Fibroblast of upper back skin (primary cell): Measurements from ENCODE around the gene PTCH2.
"Not testable (repeated sequence)": the region's sequence is repeated elsewhere in the genome, so short reads cannot be mapped to it uniquely, and the experiment has no call there.

Source experiments
- DNase-seq: peaks from one replicate; pipeline ENCODE4 v3.0.0-alpha.2; 2013

Gene PTCH2

DNA sequence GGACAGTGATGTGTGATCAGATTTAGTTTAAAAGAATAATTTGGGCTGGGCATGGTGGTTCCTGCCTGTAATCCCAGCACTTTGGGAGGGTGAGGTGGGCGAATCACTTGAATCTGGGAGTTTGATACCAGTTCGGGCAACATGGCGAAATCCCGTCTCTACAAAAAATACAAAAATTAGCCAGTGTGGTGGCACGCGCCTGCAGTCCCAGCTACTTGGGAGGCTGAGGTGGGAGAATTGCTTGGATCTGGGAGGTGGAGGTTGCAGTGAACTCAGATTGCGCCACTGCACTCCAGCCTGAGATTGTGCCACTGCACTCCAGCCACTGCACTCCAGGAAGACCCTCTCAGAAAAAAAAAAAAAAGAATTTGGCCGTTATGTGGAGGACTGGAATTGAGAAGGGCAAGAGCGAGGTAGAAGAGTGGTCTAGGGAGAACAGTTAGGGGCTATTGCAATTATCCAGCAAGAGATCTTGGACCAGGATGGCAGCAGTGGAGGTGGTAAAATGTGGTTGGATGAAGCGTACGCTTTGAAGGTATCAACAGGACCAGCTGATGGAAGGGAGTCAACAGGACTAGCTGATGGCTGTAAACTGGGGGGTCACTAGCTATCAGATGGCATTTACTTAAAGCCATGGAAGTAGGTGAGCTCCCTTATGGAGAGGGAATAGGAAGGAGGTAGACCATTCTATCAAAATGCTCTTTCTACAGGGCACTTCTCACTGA is 25.1 kb downstream of the PTCH2 start:
- no peak for DNase-seq

DNA sequence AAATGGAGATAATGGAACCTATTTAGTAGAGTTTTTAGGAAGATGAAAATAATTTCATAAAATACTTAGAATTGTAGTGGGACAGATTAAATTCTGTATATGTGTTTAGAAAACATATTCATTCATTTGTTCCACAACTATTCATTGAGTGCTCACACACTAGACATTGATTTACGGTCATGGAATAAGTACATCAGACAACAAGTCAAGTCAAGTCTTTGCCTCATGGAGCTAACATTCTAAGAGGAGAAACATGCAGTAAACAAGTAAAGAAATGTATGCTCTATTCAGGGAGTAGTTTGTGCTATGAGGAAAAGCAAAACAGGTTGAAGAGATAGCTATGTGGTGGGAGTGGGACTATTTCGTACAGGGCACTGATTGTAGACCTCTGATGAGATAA is 25.7 kb downstream of the PTCH2 start:
- no peak for DNase-seq

DNA sequence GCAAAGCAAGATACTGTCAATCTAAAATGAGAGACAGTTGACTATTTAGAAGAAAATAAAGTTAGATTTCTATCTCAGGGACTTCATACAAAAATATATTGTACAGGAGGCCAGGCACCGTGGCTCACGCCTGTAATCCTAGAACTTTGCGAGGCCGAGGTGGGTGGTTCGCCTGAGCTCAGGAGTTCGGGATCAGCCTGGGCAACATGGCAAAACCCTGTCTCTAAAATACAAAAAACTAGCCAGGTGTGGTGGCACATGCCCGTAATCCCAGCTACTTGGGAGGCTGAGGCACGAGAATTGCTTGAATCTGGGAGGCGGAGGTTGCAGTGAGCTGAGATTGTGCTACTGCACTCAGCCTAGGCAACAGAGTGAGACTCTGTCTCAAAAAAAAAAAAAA is 27.1 kb downstream of the PTCH2 start:
- not testable (repeated sequence) for DNase-seq

DNA sequence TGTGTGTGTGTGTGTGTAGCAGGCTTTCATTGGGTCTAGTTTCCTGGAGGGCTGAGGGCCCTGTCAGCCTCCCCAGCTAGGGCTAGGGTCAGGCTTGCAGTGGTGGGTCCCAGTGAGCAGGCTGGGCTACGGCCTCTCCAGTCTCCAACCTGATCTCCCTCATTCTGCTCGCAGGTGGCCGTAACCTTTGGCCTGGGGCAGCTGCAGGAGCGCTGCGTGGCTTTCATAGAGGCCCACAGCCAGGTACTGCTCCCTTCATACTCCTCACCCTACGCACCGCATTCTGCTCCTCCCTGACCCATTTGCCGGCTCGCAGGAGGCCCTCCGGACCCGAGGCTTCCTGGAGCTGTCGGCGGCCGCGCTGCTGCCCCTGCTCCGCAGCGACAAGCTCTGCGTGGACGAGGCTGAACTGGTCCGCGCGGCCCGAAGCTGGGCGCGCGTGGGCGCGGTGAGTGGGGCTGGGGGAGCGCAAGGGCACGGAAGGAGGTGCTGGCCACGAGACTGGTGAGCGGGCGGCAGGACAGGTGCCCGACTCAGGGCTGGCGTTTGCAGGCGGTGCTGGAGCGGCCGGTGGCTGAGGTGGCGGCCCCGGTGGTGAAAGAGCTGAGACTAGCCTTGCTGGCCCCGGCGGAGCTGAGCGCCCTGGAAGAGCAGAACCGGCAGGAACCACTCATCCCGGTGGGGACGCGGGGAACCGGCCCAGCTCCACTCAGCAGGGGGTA is 30.1 kb downstream of the PTCH2 start:
- DNase-seq, result no peak

DNA sequence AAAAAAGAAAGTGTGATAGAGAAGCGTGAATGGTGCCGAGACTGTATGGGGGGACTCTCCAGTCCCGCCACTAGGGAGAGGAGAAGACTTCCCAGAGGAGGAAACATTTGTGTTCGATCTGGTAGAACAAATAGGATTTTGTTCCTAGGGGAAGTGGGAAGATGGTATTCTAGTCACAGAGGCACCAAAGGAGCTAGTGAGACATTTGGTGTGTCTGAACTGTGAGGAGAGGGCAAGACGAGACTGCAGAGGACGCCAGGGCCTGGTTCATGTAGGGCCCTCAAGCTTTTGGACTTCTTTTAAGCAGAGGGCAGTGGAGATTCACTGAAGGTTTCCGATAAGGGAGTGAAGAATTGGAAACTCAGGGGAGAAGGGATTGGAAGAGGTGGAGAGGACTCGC is 31.8 kb downstream of the PTCH2 start:
- DNase-seq, result no peak

DNA sequence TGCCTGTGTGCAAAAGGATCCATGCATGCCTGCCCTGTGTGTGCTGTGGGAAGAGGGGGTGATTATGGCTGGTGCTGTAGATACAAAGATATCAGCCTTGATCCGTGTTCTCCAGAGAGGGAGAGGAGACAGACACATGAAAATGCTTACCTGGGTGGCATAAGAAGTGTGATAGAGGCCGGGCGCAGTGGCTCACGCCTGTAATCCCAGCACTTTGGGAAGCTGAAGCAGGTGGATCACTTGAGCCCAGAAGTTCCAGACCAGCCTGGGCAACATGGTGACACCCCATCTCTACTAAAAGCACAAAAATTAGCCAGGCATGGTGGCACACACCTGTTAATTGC is 32.3 kb downstream of the PTCH2 start:
- not testable (repeated sequence) for DNase-seq

DNA sequence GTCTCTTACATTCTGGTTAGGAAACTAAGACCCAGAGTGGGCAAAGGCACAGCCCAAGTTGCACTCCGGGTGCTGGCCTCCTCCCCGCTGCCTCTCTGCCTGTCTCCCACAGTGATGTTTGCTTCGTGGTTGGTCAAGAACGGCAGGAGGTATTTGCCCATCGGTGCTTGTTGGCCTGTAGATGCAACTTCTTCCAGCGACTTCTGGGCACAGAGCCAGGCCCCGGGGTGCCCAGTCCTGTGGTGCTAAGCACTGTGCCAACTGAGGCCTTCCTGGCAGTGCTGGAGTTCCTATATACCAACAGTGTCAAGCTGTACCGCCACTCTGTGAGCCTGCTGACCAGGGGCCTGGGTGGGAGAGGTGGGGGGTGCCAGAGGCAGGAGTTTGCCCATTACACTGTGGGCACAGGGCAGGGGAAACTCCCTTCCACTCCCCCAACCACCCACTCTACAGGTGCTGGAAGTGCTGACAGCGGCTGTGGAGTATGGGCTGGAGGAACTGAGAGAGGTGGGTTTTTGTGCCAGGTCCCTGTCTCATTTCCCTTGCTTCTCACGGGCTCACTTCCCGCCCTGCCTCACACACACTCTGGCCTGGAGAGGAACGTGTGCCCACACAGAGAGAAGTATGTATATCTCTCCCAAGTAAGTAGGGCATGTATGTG is 32.8 kb downstream of the PTCH2 start:
- no peak for DNase-seq

DNA sequence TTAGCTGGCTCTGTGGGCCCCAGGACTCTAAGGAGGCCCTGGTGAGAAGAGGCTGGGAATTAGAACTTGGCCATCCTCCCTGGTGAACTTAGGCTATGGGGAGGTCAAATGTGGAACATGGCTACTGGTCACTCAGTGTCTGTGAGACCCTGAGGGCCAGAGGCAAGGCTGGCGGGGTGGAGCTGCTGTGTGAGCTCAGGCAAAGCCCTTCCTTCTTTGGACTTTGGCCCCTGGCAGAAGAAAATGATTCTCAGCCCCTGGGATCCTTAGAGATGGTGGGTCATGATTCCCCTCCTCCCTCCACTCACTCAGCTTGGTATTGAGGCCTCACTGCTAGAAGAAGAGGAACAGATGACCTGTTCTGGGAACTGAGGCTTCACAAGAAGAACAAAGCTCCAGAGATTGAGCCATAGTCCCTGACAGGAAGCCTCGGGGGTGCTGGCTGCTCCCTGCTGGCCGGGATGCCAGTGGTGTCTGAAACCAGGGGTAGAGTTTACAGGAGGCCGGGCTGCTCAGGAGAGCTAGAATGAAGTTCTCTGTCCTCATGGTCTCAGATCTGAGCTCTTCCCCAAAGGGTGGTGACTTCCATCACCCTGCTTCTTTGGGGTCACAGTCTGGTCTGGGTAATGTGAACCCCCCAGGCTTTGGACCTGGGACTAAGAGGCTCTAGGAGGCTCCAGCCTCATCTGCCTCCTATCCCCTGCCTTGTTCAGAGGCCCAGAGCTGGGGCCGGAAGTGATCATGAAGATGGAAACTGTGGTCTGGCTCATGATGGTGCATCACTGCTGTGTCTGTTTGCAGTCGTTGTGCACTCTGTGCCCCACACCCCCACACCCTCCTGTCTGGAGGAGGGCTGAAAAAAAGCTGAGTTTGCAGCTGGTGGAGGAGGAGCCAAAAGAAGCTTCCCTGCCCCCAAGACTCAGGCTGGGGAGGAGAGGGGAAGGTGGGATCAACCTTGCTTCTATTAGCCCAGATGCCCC is 33.8 kb downstream of the PTCH2 start:
- DNase-seq, result peak; percentile 84

DNA sequence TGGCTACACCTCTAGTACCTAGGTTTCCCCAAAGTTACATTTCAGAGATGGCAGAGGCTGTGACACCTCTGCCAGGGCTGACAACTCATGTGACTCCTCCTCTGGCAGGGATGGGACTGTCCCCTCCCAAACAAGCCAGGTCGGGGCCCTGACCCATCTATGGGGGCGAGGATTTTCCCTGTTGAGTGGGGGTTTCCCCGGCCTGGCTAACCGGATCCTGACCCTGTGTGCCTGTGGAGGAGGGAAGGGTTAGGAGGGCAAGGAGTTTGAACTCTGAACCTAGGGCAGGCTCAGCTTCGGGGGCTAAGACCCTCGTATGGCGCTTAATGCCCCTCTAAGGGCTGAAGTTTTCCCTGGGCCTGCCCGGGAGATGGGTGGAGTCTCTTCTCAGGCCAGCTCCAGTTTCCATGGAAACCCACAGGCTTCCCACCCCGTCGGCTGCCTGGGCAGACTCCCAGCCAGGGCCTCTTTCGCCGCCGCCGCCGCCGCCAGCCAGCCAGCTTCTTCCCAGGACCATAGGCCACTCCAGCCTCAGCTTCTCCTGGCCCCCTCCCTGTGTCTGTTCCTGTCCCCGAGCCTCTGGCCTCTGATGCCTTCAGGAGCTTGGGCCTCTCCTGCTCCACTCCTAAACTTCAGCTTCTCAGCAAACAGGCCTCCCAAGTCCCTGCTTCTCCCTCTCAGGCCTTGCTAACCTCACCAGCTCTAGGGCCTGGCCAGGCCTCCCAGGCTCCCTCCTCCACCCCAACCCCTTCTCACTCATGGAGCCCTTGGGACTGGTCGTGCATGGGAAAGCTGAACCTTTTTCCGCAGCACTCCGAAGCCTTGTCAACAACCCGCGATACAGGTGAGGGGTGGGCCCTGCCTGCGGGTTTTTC is 34.8 kb downstream of the PTCH2 start, which contains the start of gene BTBD19:
BTBD19 (plus strand) TSS at position 461 of the 875 bp plus-strand sequence; CDS start at position 759, 298 bp downstream.
- peak; percentile 91 for DNase-seq

DNA sequence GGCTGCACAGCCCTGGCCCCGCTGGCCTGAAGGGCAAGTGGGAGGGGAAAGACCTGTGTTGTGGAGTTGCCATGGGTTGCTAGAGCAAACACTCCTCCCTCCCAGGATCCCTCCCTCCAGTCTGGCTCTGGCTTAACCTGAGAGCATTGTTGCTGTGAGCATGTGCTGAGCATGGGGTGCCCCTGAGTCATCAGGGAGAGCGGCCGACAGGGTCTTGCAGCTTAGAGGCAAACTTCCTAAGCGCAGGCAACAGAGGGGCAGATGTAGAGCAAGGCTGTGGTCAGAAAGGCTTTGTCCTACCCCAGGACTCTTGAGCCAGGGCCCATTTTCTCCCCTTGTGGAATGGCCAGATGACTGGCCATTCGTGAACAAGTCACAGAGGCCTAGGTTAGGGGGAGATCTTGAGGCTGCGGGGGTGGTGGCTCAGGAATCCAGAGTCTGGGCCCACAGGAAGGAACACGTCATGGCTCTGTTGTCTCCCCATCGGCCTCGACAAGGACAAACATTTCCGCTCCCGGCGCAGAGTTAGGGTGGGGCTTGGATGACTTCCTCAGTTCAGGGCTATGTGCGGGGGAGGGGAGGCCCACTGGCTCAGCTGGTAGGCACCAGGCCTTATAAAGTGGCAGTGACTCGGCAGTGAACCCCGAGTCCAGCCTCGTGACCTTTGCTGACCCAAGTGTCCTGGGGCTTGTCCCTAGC is 35.5 kb downstream of the PTCH2 start:
- peak; percentile 99 for DNase-seq

DNA sequence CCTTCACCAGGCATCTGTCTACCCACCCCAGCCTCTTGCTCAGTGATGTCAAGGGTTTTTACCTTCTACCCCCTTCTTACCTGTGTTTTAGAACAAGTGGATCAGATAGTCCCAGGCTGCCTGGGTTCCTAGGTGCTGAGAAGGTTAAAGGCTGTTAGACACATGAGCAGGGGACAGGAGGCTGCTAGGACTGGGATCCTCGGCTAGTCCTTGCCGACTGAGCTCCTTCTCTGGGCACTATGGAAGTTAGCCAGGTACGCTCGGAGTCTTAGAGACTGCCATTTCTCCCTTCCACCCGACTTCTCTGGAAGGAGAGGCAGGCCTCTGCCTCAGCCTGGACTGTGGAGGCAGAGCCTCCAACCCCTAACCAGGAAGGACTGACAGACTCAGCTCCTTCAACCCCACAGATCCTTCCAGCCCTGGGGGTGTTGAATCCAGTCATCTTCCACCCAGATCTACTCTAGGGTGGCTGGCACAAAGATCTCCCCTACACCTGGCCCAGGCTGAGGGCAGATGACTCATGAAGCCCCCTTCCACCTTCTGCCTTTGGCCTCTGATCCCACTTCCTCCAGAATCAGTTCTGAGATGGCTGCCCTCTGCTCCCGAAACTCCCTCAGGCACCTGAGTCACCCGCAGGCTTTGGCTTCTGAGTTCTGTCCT is 36.2 kb downstream of the PTCH2 start, which contains the start of gene DYNLT4:
DYNLT4 (minus strand) TSS at position 648 of the 660 bp plus-strand sequence. CDS start 683 bp downstream, outside the sequence.
- DNase-seq, result no peak

DNA sequence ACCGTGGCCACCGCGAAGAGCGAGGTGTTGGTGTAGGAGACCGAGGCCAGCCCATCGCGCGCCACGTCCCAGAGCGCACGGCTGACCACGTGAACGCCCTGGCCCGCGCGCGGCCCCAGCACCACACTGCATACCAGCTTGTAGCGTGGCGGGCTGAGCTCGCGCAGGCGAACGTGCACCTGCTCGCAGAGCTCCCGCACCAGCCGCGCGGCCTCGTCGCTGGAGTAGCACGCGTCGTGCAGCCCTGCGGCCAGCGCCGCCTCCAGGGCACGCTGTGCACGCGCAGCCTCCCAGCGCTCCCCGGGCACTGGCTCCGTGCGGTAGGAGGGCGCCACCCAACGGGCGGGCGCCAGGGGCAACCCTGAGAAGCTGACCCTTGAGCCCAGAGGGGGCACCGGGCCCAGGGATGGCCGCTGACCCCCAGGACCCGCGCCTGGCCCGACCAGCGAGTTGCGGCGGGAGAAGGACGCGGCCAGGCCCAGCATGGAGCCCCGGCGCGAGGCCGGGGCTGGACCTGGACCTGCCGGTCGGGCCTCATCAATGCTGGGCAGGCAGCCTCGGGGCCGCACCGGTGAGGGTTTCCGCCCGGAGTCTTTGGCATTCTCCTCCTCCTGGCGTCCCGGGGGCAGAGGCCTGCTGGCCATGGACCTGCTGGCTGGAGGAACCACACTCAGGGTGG is 36.9 kb downstream of the PTCH2 start:
- DNase-seq, result no peak

DNA sequence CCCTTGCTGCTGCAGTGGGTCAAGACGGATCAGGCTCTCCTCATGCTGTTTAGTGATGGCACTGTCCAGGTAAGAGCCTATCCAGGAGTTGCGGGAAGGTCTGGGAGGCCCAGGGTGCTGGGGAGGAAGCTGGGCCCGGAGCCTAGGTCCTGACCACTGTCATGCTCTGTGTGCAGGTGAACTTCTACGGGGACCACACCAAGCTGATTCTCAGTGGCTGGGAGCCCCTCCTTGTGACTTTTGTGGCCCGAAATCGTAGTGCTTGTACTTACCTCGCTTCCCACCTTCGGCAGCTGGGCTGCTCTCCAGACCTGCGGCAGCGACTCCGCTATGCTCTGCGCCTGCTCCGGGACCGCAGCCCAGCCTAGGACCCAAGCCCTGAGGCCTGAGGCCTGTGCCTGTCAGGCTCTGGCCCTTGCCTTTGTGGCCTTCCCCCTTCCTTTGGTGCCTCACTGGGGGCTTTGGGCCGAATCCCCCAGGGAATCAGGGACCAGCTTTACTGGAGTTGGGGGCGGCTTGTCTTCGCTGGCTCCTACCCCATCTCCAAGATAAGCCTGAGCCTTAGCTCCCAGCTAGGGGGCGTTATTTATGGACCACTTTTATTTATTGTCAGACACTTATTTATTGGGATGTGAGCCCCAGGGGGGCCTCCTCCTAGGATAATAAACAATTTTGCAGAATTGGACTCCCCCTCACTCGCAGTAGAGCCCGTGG is 37.6 kb downstream of the PTCH2 start:
- no peak for DNase-seq

DNA sequence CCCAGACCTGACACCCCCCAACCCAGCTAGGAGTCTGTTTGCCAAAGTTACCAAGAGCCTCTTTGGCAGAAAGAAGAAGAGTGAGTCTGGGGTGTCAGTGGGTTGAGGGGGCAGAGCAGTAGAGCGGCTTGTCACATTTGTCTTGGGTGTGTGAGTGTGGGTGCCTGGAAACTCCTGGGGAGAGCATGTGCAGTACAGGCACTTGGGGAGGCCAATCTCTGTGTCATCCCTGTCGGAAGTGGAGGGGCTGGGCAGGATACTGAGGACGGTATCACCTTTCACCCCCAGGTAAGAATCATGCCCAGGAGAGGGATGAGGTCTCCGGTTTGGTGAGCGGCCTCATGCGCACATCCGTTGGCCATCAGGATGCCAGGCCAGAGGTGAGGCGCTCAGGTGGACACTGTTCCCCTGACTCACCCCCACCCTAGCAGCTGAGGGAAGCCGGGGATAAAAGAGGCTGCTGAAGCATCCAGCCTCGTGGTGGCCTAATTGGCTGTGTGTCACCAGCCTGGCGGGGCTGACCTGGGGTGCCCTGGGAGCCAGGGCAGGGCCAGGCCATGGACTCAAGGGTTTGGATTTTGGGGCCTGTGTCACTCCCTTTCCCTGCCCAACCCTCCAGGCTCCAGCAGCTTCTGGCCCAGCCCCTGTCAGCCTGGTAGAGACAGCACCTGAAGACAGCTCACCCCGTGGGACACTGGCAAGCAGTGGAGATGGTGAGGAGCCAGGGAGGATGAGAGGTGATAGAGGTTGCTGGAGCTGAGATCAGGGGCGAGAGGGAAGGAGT is 39.5 kb downstream of the PTCH2 start:
- no peak for DNase-seq

DNA sequence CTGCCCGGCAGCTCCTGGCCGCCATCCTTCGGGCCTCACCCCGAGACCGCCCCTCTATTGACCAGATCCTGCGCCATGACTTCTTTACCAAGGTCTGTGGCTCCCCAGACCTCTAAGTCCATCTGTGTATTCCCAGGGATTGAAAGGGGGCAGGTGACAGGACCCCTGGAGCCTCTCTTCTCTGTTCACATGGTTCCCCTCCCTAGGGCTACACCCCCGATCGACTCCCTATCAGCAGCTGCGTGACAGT is 40.1 kb downstream of the PTCH2 start:
- DNase-seq, result no peak

DNA sequence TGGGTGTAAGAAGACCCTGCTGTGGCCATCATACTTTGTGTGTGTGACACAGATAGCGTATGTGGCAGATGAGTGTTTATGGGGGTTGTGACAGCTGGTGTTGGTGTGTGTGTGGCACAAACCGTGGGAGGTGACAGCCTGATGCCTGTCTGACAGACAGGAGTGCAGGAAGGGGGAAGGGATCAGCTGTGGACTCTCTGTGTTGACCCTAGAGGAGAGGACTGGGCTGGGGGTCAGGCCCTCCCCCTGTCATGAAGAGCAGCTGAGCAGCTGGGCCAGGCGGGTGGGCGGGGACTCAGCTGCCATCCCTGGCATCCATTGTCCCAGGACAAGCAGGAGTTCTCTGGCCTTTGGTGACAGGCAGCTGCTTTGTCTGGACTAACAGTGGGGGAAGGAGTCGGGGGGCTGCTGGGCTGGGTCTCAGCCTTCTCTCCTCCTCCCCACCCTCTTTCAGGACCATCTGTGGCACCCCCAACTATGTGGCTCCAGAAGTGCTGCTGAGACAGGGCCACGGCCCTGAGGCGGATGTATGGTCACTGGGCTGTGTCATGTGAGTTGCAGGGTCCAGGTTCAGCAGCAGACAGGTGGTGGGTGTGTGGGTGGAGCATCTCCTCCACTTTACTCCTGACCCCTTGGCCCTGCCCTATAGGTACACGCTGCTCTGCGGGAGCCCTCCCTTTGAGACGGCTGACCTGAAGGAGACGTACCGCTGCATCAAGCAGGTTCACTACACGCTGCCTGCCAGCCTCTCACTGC is 40.6 kb downstream of the PTCH2 start:
- no peak for DNase-seq

DNA sequence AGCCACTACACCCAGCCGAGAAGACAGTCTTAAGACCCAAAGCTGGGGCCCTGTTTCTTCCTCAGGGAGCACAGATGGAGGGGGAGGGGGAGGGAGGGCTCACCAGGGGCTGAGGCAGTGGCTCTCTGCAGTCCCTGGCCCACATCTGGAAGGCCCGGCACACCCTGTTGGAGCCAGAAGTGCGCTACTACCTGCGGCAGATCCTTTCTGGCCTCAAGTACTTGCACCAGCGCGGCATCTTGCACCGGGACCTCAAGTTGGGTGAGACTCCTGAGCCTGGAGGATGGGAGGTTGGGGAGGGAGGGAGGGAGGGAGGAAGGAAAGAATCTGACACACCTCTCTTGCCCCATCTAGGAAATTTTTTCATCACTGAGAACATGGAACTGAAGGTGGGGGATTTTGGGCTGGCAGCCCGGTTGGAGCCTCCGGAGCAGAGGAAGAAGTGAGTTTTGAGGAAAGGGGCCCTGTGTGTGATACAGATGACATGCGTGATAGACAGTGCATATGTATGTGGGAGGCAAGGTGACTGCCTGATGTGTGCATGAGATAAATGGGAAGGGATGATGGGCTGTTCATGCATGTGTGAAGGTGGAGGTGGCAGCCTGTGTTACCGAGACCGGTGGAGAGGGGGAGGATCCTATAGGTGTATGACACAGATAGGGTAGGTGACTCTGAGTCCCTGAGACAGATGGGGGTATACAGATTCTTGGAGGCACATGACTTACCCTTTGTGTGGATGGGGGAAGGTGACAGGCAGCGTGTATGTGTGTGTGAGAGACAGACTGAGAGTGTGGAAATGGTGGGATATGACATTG is 41.4 kb downstream of the PTCH2 start:
- DNase-seq, result no peak
